Measurements from ENCODE around the gene RFC3.

The RFC3 gene

DNA sequence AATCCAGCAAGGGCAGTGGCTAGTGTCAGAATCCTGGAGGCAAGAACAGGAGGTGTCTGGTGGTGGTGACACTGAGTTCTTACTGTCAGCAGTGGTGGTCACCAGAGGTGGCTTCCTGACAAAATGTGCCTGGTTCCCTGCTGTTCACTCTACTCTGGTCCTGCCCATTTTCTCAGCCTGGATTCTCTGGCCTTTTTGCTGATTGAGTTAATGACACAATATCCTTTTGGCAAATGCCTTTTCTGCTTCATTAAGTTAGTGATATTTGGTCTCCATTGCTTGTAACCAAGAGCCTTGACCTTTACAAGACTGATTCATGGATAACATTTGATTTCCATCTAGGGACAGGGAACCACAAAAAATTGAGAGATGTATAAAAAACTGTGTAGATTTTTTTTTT, 51.1 kb downstream of the RFC3 start:
- DNase-seq: no peak

DNA sequence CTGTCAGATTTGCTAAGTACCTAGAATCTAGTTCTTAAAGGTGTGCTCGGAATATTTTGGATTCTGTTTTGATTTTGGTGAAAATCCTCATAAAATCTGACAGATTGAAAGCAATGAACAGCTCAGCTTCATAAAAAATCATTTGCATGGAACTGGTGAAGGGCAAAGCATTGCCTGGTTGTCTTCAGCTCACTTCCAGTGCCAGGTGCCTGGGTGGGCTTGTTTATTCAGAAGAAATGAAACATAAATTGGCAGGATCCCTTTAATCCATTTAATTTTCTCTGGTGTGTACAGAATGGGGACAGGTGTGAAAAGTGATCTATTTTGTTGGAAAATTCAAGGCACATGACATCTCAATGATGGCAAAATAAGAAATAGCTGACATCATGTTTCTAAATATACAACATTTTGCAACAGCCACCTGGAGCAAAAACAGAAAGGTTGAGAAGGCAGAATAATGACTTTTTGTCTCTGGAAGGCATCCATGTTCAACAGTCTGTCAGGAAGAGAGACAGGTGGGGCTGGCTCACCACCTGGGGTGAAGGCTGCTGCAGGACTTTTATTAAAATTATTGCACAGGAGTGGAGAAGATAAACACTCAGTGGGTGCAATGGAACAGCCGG, 52.2 kb downstream of the RFC3 start:
- DNase-seq: no peak

DNA sequence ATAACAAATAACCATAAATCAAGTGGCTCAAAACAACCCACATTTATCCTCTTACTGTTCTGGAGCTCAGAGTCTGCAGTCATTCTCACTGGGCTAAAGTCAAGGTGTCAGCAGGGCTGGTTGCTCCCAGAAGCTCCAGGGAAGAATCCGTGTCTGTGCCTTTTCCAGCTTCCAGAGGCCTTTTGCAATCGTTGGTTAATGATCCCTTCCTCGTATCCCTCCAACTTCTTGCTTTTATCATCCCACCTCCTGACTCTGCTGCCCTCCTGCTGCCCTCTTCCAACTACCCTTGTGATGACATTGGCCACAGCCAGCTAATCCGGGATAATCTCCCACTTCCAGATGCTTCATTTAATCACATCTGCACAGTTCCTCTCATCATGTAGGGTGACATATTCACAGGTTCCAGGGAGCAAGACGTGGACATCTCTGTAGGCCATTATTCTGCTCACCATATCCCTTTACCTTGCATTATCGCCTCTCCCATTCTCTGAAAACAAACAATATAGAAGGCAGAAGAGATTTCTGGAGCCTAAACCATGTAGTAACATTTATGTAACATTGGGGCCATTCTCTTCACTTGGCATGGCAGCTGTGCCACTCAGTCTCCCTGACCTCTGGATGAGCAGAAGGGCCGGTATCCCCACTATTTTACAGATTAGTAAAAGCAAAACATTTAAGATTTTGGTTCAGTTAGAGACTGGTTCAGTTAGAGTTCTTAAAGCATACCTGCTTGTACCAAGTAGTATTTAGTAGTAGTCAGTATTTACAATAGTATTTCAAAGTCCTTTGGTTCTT, 53.5 kb downstream of the RFC3 start:
- no peak for DNase-seq

DNA sequence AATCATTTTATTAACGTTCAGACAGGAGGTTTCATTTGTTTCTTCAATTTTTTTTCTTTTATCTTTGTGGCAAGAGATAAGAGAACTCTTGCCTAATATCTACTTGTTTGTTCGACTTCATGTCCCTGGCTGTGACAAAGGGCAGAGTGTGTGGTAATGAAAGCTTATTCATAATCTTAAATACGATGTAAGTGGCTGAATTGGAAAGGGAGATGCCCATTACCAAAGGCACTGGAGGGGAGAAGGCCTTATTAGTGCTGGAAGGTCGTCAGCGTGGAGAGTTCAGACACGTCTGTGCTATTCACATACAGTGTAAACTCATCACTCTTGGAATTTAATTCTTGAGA, 54.0 kb downstream of the RFC3 start:
- no peak for DNase-seq

DNA sequence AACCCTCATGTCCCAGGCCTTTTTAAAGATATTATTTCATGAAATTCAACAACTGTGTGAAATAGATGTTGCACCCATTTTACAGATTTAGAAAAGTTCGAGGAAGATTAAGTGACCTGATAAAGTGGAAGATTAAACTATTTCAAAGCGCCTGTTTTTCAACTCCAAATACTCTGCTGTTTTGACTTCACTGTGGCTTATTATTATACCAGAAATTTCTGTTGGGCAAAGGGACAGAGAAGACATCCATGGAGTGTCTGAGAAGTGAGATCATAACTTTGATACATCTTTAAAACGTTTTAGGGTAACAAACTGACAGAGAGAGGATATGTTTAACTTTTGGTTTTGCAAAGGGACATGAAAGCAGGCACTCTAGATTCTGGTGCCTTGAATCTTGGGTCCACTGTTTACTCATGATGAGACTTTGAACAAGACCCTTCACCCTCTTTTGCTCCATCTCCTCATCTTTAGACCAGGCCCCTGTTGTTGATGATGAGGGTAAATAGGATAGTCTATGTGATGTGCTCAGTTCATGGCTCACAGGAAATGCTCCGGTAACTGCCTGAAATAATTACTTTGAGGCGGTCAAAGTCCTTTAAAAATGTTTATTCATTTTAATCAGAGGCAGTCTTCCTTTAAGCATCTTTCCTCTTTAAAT, 55.4 kb downstream of the RFC3 start:
- no peak for DNase-seq

DNA sequence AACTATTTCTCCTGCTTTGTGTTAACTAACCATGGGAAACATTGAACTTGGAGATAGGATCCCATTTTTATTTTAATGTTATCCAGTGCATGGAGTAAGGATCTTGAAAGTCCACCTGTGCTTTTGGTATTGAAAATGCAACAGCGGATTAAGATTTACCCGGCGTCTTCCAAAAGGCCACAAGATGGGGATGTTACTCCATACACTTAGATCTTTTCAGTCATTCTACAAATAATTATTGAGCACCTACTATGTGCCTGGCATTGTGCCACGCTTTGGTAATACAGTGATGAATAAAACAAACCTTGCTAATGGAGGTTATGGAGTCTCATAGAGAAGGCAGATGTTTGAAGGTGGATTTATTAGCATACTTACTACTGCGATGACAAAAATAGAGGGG, 56.9 kb downstream of the RFC3 start:
- no peak for DNase-seq

DNA sequence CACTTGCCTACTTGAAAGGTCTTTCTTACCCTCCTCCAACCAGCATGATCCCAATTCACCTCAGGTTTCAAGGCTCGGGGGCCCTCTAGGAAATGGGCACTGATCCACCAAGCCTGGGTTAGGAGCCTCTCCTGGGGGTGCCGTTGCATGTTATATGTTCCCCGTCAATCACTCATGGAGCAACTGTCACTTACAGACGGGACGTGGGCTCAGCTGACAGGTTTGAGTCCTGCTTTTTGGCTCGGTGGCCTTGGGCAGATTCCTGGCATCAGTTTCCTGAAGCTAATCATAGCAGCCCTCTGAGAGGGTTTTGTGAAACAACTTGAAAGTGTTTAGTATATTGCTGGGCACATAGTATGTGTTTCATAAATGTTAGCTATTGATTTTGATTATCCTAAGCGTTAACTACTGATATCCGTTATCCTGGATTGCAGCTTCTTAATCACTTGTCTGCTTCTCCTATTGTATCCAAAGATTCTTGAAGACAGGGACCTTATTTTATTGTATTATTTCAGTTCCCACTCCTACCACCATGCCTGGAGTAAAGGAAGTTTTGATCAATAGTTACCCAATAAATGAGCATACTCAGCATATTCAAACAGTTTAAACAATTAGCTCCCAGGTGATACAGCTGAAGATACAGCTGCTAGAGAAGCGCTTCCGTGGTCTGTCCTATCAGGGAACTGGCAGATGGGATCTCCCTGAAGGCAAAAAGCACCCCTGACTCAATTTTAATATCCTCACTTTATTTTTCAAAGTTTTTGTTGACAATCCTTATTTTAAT, 57.9 kb downstream of the RFC3 start:
- no peak for DNase-seq

DNA sequence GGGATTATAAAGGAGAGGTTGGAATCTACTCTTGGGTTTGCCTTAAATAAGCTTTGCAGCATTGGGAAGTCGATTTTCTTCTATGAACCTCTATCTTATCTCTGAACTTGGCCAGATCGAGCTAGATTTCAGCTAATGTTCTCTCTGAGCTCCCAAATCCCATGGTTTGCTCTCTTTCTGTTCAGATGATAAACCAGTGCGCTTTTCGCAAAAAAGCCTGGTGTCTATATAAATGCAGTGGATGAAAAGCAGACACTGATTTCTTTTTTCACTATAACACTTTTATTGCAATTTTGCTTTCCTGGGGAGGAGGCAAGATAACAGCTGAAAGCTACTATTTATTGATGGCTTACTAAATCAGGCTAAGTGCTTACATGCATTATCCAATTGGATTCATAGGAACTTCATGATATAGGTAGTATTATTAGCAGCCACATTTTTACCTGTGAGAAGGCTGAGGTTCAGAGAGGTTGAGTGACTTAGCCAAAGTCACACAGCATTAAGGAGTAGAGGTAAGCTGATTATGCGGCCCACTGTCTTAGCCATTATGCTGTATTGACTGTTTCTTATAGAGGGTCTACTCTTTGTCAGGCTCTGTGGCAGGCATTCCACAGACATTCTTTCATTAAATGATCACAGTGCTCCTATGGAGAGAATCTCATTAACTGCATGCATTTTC, 58.9 kb downstream of the RFC3 start:
- no peak for DNase-seq

DNA sequence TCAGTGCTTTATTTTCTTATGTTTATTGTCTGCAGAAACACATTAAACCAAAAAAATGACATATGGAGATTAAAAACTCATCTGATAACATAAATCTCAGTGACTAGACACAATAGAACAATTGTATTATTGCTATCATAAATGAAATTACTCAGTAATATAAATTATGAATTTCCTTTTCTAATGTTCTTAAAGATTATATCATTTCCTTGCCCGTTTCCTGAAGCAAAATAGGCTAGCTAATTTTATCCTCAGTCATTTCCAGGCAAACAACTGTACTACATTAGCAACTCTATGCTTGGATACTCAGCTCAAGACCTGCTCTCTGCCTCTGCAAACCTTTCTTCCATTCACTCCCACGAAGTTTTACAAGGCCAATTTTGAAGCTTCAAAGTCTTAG, 61.2 kb downstream of the RFC3 start:
- no peak for DNase-seq

DNA sequence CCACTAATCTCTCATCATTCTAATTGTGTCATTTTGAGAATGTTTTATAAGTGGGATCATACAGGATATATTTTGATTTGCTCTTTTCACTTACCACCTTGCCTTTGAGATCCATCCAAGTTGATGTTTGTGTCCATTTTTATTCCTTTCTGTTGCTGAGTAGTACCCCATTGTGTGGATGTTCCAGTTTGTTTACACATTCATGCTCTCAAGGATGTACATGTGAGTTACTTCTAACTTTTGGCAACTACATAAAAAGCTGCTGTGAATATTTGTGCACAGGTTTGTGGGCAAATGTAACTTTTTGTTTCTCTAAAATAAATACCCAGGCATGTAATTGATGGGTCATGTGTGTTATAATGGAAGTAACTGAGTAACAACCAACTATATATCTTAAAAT, 64.9 kb downstream of the RFC3 start:
- no peak for DNase-seq

DNA sequence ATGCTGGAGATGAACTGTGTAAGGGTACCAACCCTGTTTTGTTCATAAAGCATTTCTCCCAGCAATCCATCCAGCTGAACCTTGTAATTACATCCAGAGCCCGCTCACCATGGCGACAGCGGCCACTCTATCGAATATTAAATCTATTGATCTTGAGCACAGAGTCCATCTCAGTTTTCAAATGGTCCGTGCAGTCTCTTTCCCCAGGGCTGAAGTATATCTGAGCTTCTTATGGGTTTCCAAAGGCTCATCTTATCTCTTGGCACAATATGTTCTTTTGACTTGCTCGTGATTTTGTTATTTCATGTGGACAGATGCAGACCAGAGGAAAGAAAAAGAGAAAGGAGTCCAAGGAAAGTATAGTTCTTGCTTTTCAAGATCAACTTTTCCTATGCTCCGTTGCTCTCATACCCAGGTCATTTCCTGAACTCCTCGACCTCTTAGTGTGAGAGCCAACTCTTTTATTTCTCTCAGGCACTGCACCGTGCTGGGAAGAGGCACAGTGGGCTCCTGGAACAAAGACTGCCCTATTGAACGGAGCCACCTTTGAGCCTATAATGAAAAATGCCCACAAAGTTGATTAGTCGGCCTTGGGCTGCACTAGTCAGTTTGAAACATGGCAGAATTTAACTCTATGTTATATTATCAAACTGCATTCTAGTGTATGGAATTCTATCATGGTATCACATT, 66.7 kb downstream of the RFC3 start:
- no peak for DNase-seq

Measured in activated CD4-positive, CD25-positive, alpha-beta regulatory T cell treated with anti-CD3 and anti-CD28 coated beads, Interleukin-2, amount 50 U/mL, for 72 hours (primary cell).